PC-3 (cell line): ENCODE data around the gene ZNF502. TPM values are rescaled to one million over a fixed set of nuclear protein-coding genes. Genes with fewer than 3 reads are reported as not detected.

Source experiments
- ATAC-seq: fragments of 200-7000 bp; cut with Tn5 transposase; 2 replicates; pipeline ENCODE4 v1.9.1; 2020; ENCODE audit warnings: mild to moderate bottlenecking, moderate library complexity
- BruUV-seq: library from RNA; stranded (reverse); fragments of 400-500 nt; replicated peaks from 2 replicates; lab custom pipeline; 2021; lab: Mats Ljungman, UMichigan
- CTCF ChIA-PET: fragments of 300-600 bp; sonication (Branson Sonifier 250); formaldehyde crosslinking; loops from one replicate; lab custom pipeline; 2022; ENCODE audit warnings: antibody characterized with exemption; lab: Charles Lee
- POLR2A ChIA-PET: fragments of 300-600 bp; sonication (Branson Sonifier 250); formaldehyde crosslinking; loops from one replicate; lab custom pipeline; 2022; ENCODE audit warnings: antibody characterized with exemption; ENCODE audit not compliant: unreplicated experiment; lab: Charles Lee
- DNase-seq: peaks from one replicate; pipeline ENCODE4 v3.0.0-alpha.2; 2015
- H2AFZ ChIP-seq: fragments of 300-600 bp; sonication (generic); 2 replicates; pipeline ENCODE4 v1.6.0; 2016; ENCODE audit warnings: antibody characterized with exemption, low read length
- H3F3A ChIP-seq: fragments of 300-600 bp; sonication (generic); one replicate; pipeline ENCODE4 v1.6.0; 2017; ENCODE audit warnings: antibody characterized with exemption, low read length, control low read depth, mild to moderate bottlenecking; ENCODE audit not compliant: unreplicated experiment
- H3K27ac ChIP-seq: fragments of 300-600 bp; sonication (generic); 2 replicates; pipeline ENCODE4 v1.5.1; 2016; ENCODE audit warnings: mild to moderate bottlenecking, low read length
- H3K27me3 ChIP-seq: fragments of 300-600 bp; sonication (generic); 2 replicates; pipeline ENCODE4 v1.6.1; 2016; ENCODE audit warnings: low read length, mixed read lengths
- H3K36me3 ChIP-seq: fragments of 300-600 bp; sonication (generic); 2 replicates; pipeline ENCODE4 v1.6.1; 2016; ENCODE audit warnings: low read depth, mixed run types, low read length, mixed read lengths
- H3K4me1 ChIP-seq: fragments of 300-600 bp; sonication (generic); 2 replicates; pipeline ENCODE4 v1.5.1; 2016; ENCODE audit warnings: low read length; ENCODE audit not compliant: insufficient read depth
- H3K4me2 ChIP-seq: fragments of 300-600 bp; sonication (generic); 2 replicates; pipeline ENCODE4 v1.6.0; 2016; ENCODE audit warnings: low read length
- H3K4me3 ChIP-seq: fragments of 300-600 bp; sonication (generic); 2 replicates; pipeline ENCODE4 v1.5.1; 2016; ENCODE audit warnings: mild to moderate bottlenecking, low read length, mixed read lengths
- H3K79me2 ChIP-seq: fragments of 300-600 bp; sonication (generic); 2 replicates; pipeline ENCODE4 v1.6.1; 2017; ENCODE audit warnings: low read length, mixed read lengths
- H3K9ac ChIP-seq: fragments of 300-600 bp; sonication (generic); 2 replicates; pipeline ENCODE4 v1.6.0; 2016; ENCODE audit warnings: mild to moderate bottlenecking, low read length
- H3K9me2 ChIP-seq: fragments of 300-600 bp; sonication (generic); replicated peaks from 2 replicates; pipeline ENCODE4 v1.6.1; 2016; ENCODE audit warnings: mixed run types, low read length, mixed read lengths
- H3K9me3 ChIP-seq: fragments of 300-600 bp; sonication (generic); 2 replicates; pipeline ENCODE4 v1.6.1; 2016; ENCODE audit warnings: low read length, mixed read lengths
- H4K20me1 ChIP-seq: fragments of 300-600 bp; sonication (generic); 2 replicates; pipeline ENCODE4 v1.6.1; 2016; ENCODE audit warnings: low read length, mixed read lengths
- CTCF ChIP-seq: fragments of 300-600 bp; sonication (generic); conservative IDR thresholded peaks from 2 replicates; pipeline ENCODE4 v1.5.1; 2017; ENCODE audit warnings: antibody characterized with exemption, low read depth, mild to moderate bottlenecking, low read length
- EZH2 ChIP-seq: fragments of 300-600 bp; sonication (generic); IDR thresholded peaks from one replicate; pipeline ENCODE4 v1.6.1; 2017; ENCODE audit warnings: antibody characterized with exemption, mild to moderate bottlenecking, low read length; ENCODE audit not compliant: unreplicated experiment
- EZH2phosphoT487 ChIP-seq: fragments of 300-600 bp; sonication (generic); IDR thresholded peaks from 2 replicates; pipeline ENCODE4 v1.6.1; 2018; ENCODE audit warnings: mild to moderate bottlenecking, antibody characterized with exemption, low read length, borderline replicate concordance
- intact Hi-C: fragments of 100-400 bp; cut with micrococcal nuclease; formaldehyde crosslinking; loops from 2 replicates; pipeline ENCODE4 v1.9.0; 2023
- total RNA-seq: library from RNA; depleted of rRNA; stranded (reverse); fragments of >200 nt; gene quantifications from 2 replicates; pipeline ENCODE4 v1.2.3, GENCODE V29; 2014

ZNF502 gene
- total RNA-seq, 1 experiment from 2014 or later = not detected

- ChIA-PET CTCF (no interaction called here), POLR2A (interaction anchor here (0.6 kb wide), 1 partner anchor 404 kb away, joined by 5 read pairs; no protein-coding TSS in a partner anchor)
- Histone ChIP-seq H3K9ac (peak within 1 kb of the TSS; percentile 83), H4K20me1 (no peaks in the 10 kb centered on the region), H3K36me3 (peaks cover 66% of the 10 kb centered on the region), H3K4me2 (peak within 1 kb of the TSS; percentile 88), H3K9me2 (no peaks in the 10 kb centered on the region), H3K9me3 (peaks cover 47% of the 10 kb centered on the region; the same call in 1 of the 2 replicates), H3F3A (no peaks in the 10 kb centered on the region), H3K4me1 (peaks cover 7% of the 10 kb centered on the region), H2AFZ (peak within 1 kb of the TSS; percentile 95), H3K27ac (peak within 1 kb of the TSS; percentile 55), H3K27me3 (no peaks in the 10 kb centered on the region), H3K4me3 (peak within 1 kb of the TSS; percentile 76), H3K79me2 (peaks cover 76% of the 10 kb centered on the region)
- TF ChIP-seq EZH2phosphoT487 (no peak), EZH2 (no peak), CTCF (peak; percentile 30; the same call in 1 of the 2 replicates)
- ATAC-seq (peak; percentile 90), DNase-seq (peak; percentile 98)
- intact Hi-C loops = loop anchor here (1.0 to 5.0 kb wide), 5 partner anchors 121 to 439 kb away; no protein-coding TSS in a partner anchor
- TSS peak; percentile 77 for BruUV-seq
Measured at GRCh38 chr3:44761424-44762169, 49.1 kb downstream of the ZNF502 start, which contains the start of the genes KIAA1143 and KIF15. Gene KIAA1143 (minus strand): TSS chr3:44761619. CDS start chr3:44761602, 17 bp downstream. Gene KIF15 (plus strand): TSS chr3:44761794. CDS start chr3:44761866, 72 bp downstream.

GRCh38 chr3:44762170-44762677, 49.8 kb downstream of the ZNF502 start:
- peaks cover 78% of the 10 kb centered on the region for H3K79me2 ChIP-seq
- H3K4me1 ChIP-seq = peaks cover 7% of the 10 kb centered on the region
- H3F3A ChIP-seq = no peaks in the 10 kb centered on the region
- peak overlapping the region; percentile 83 for H3K9ac ChIP-seq
- peak overlapping the region; percentile 55 for H3K27ac ChIP-seq
- CTCF ChIA-PET = no interaction called here
- DNase-seq = no peak
- H3K4me2 ChIP-seq = peak overlapping the region; percentile 88
- H2AFZ ChIP-seq = peak overlapping the region; percentile 95
- no TSS peak for BruUV-seq
- TF ChIP-seq EZH2phosphoT487 (no peak), EZH2 (no peak)
- no peaks in the 10 kb centered on the region for H3K9me2 ChIP-seq
- H3K9me3 ChIP-seq = peaks cover 46% of the 10 kb centered on the region; the same call in 1 of the 2 replicates
- peak overlapping the region; percentile 76 for H3K4me3 ChIP-seq
- no peaks in the 10 kb centered on the region for H3K27me3 ChIP-seq
- POLR2A ChIA-PET = interaction anchor here (0.5 kb wide), 1 partner anchor 9 kb away, joined by 3 read pairs; no protein-coding TSS in a partner anchor
- peaks cover 63% of the 10 kb centered on the region for H3K36me3 ChIP-seq
- H4K20me1 ChIP-seq = no peaks in the 10 kb centered on the region
- ATAC-seq = peak; percentile 27
- intact Hi-C loops = loop anchor here (2.0 to 5.0 kb wide), 4 partner anchors 120 to 440 kb away; no protein-coding TSS in a partner anchor

GRCh38 chr3:44762690-44763089, 50.2 kb downstream of the ZNF502 start:
- Histone ChIP-seq H3K36me3 (peaks cover 61% of the 10 kb centered on the region), H3F3A (no peaks in the 10 kb centered on the region), H3K4me1 (peaks cover 7% of the 10 kb centered on the region), H3K27me3 (no peaks in the 10 kb centered on the region), H4K20me1 (no peaks in the 10 kb centered on the region), H3K9ac (peak overlapping the region; percentile 83), H3K4me2 (peak overlapping the region; percentile 88), H2AFZ (peak overlapping the region; percentile 95), H3K4me3 (peak overlapping the region; percentile 76), H3K9me3 (peaks cover 41% of the 10 kb centered on the region; the same call in 1 of the 2 replicates), H3K27ac (no peak overlapping the region), H3K9me2 (no peaks in the 10 kb centered on the region), H3K79me2 (peaks cover 78% of the 10 kb centered on the region)
- BruUV-seq = no TSS peak
- ATAC-seq = no peak
- CTCF ChIA-PET = interaction anchor here (0.7 kb wide), 1 partner anchor 96 kb away, joined by 10 read pairs; no protein-coding TSS in a partner anchor
- no peak for DNase-seq
- no peak for TF ChIP-seq EZH2
- no peak for TF ChIP-seq CTCF
- no peak for TF ChIP-seq EZH2phosphoT487
- POLR2A ChIA-PET = interaction anchor here (0.5 kb wide), 1 partner anchor 9 kb away, joined by 3 read pairs; no protein-coding TSS in a partner anchor
- intact Hi-C loops = loop anchor here (2.0 to 5.0 kb wide), 4 partner anchors 120 to 440 kb away; no protein-coding TSS in a partner anchor
